Parathyroid adenoma (tissue), 2 donors: ENCODE results near the gene SLC24A3.

Experiments
- H2AFZ ChIP-seq: fragments of 300-600 bp; sonication (generic); one replicate; pipeline ENCODE4 v1.7.0; 2017; ENCODE audit warnings: antibody characterized with exemption, mild to moderate bottlenecking
- H3K27ac ChIP-seq: fragments of 300-600 bp; sonication (generic); one replicate; pipeline ENCODE4 v1.7.0; 2017
- H3K27me3 ChIP-seq: fragments of 300-600 bp; sonication (generic); one replicate; pipeline ENCODE4 v1.7.0; 2017; ENCODE audit warnings: low read length; ENCODE audit not compliant: control insufficient read depth, insufficient read depth
- H3K36me3 ChIP-seq: fragments of 300-600 bp; sonication (generic); one replicate; pipeline ENCODE4 v1.7.0; 2017; ENCODE audit warnings: low read length; ENCODE audit not compliant: control insufficient read depth, insufficient read depth
- H3K4me1 ChIP-seq: fragments of 300-600 bp; sonication (generic); one replicate; pipeline ENCODE4 v1.7.0; 2017; ENCODE audit warnings: control low read depth
- H3K4me2 ChIP-seq: fragments of 300-600 bp; sonication (generic); one replicate; pipeline ENCODE4 v1.7.0; 2017; ENCODE audit warnings: low read length
- H3K4me3 ChIP-seq: fragments of 300-600 bp; sonication (generic); one replicate; pipeline ENCODE4 v1.7.0; 2017; ENCODE audit warnings: low read depth, low read length
- H3K79me2 ChIP-seq: fragments of 300-600 bp; sonication (generic); one replicate; pipeline ENCODE4 v1.7.0; 2017; ENCODE audit warnings: control low read depth
- H3K9ac ChIP-seq: fragments of 300-600 bp; sonication (generic); one replicate; pipeline ENCODE4 v1.7.0; 2017; ENCODE audit warnings: mild to moderate bottlenecking
- H3K9me3 ChIP-seq: fragments of 300-600 bp; sonication (generic); one replicate; pipeline ENCODE4 v1.7.0; 2017; ENCODE audit warnings: low read length; ENCODE audit not compliant: control insufficient read depth
- TF ChIP-seq, protein P1 (sequence below): fragments of 300-600 bp; sonication (generic); IDR thresholded peaks from one replicate; pipeline ENCODE4 v1.7.0; 2017; ENCODE audit warnings: antibody characterized with exemption, mild to moderate bottlenecking
- donor health status: primary hyperparathyroidism.

The SLC24A3 gene

DNA sequence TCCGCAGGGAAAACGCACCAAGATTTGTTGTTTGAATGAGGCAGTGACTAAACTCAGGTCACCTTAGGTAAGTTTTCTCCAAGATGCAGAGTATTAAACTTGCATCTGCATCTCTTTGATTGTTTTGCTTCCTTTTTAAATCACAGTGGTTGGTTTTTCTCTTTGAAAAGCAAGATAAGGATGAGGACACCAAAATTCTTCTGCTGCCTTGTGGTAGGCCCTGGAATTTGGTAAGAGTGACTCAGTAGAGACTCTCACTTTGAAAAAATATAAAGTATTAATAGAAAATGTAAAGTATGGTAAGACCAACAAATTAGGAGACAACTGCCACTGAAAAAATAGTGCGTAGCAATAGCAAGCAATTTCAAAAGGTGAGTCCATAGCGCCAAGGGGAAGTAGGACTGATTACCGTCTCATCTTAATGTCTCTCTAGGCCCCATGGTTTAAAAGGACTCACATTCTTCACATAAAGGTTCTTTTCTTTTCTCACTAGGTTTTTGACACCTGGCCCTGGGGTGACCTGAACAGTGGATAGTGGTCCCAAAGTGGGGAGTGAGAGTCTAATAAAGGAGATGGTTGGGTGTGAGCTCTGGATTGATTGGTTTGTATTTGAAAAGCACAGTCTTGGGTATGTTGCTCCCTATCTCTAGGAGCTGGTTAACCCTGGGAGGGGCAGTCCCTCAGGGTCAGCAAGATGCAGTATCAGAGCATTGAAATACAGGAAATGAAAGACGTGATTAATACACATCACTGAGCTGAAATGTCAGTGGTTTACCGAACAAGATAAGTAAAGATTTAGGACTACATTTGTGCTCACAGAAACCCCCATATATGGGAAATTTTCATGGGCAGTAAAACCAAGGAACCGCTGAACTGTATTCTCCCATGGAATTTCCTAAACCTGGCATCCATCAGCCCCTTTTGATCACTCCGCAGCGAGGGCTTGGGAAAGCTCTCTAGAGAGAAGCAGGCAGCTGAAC is 221.2 kb downstream of the SLC24A3 start:
- Histone ChIP-seq H2AFZ (no peak overlapping the region), H3K9me3 (no peaks in the 10 kb centered on the region), H3K79me2 (no peaks in the 10 kb centered on the region), H3K36me3 (no peaks in the 10 kb centered on the region), H3K27me3 (no peaks in the 10 kb centered on the region), H3K9ac (no peak overlapping the region), H3K27ac (no peak overlapping the region), H3K4me3 (no peak overlapping the region), H3K4me1 (no peaks in the 10 kb centered on the region), H3K4me2 (no peak overlapping the region)
- TF ChIP-seq, protein P1, sequence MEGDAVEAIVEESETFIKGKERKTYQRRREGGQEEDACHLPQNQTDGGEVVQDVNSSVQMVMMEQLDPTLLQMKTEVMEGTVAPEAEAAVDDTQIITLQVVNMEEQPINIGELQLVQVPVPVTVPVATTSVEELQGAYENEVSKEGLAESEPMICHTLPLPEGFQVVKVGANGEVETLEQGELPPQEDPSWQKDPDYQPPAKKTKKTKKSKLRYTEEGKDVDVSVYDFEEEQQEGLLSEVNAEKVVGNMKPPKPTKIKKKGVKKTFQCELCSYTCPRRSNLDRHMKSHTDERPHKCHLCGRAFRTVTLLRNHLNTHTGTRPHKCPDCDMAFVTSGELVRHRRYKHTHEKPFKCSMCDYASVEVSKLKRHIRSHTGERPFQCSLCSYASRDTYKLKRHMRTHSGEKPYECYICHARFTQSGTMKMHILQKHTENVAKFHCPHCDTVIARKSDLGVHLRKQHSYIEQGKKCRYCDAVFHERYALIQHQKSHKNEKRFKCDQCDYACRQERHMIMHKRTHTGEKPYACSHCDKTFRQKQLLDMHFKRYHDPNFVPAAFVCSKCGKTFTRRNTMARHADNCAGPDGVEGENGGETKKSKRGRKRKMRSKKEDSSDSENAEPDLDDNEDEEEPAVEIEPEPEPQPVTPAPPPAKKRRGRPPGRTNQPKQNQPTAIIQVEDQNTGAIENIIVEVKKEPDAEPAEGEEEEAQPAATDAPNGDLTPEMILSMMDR, result no peak

DNA sequence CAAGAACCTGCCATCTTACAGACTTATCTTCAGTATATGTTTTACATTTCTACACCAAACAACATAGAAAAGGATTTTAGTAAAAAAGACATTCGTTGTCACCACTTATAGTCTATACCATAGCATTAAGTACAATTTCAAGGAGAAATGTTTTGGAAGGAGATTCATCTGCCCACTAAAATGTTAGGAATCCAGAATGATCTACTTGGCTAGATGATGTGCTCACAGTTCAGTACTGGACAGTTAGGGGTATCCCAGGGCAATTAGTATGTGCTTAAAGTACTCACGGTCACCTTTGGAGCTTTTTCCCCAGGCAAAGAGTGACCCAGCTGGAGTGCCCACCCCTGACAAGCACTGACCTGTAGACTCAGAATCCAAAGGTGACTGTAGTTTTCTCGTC is 222.9 kb downstream of the SLC24A3 start:
- no peak overlapping the region for H3K4me3 ChIP-seq
- H3K9me3 ChIP-seq, result no peaks in the 10 kb centered on the region
- no peaks in the 10 kb centered on the region for H3K36me3 ChIP-seq
- no peak overlapping the region for H2AFZ ChIP-seq
- no peaks in the 10 kb centered on the region for H3K4me1 ChIP-seq
- H3K79me2 ChIP-seq, result no peaks in the 10 kb centered on the region
- TF ChIP-seq, protein P1, result no peak
- no peak overlapping the region for H3K9ac ChIP-seq
- H3K27me3 ChIP-seq, result no peaks in the 10 kb centered on the region
- no peak overlapping the region for H3K4me2 ChIP-seq
- no peak overlapping the region for H3K27ac ChIP-seq

DNA sequence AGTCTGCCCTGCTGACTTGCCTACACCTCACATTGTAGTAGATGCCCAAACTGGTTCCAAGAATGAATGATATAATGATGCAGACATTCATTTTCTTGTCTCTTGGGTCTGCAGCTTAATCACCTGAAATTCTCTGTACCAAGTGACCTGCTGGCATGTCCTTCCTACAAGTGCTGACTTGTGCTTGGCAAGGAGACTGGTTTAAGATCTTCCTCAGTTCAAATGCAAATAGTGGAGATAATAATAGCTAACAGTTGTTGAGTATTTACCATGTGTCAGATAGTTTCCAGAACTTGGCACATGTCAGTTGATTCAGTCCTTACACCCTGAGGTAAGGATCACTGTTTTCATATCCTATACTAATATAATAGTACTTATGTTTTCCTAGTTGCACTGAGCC is 223.4 kb downstream of the SLC24A3 start:
- H3K9ac ChIP-seq, result no peak overlapping the region
- no peaks in the 10 kb centered on the region for H3K27me3 ChIP-seq
- H3K4me1 ChIP-seq, result no peaks in the 10 kb centered on the region
- no peak overlapping the region for H3K27ac ChIP-seq
- no peaks in the 10 kb centered on the region for H3K9me3 ChIP-seq
- TF ChIP-seq, protein P1, result no peak
- no peak overlapping the region for H3K4me3 ChIP-seq
- H3K4me2 ChIP-seq, result no peak overlapping the region
- H3K79me2 ChIP-seq, result no peaks in the 10 kb centered on the region
- H2AFZ ChIP-seq, result no peak overlapping the region
- H3K36me3 ChIP-seq, result no peaks in the 10 kb centered on the region

DNA sequence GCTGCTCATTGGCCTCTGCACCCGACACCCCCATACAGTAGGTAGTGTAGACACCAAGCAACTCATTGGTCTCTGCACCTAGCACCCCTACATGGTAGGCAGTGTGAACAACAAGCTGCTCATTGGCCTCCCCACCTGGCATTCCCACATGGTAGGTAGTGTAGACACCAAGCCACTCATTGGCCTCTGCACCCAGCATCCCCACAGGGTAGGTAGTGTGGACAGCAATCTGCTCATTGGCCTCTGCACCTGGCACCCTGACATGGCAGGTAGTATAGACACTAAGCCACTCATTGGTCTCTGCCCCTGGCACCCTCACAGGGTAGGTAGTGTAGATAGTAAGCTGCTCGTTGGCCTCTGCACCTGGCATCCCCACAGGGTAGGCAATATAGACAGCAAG is 226.0 kb downstream of the SLC24A3 start:
- no peaks in the 10 kb centered on the region for H3K36me3 ChIP-seq
- TF ChIP-seq, protein P1, result no peak
- H3K79me2 ChIP-seq, result no peaks in the 10 kb centered on the region
- no peaks in the 10 kb centered on the region for H3K27me3 ChIP-seq
- H3K4me1 ChIP-seq, result no peaks in the 10 kb centered on the region
- H3K27ac ChIP-seq, result no peak overlapping the region
- H3K4me3 ChIP-seq, result no peak overlapping the region
- H3K9ac ChIP-seq, result no peak overlapping the region
- H3K9me3 ChIP-seq, result no peaks in the 10 kb centered on the region
- H3K4me2 ChIP-seq, result no peak overlapping the region
- no peak overlapping the region for H2AFZ ChIP-seq
